Measurements from ENCODE around the gene SRMS.

DNA sequence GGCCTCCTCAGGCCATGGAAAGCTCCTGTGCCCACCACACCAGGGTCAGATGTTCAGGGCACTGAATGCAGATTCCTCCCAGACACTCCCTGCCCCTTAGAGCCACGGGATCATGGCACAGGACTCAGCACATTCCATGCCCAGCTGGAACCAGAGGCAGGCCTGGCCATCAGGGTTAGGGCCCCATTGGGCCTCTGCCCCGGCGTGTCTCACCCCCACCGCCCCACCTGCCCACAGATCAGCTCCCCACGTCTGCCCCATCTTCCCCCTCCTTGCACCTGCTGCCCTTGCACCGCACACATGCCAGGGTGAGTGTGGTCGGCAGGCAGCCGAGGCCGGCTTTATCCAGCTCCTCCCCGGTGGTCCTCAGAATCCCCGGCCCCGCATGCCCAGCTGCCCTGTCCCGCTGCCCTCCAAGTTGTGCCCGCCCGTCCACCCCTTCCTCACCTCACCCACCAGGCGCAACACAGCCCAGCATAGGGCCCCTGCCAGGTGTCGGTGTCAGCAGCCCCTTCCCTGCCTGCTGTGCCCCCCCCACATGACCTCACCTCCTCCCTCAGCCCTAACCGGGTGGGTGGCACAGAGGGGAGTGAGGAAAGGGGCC lies 2.2 kb upstream of the SRMS start:
- TF ChIP-seq, protein P1, sequence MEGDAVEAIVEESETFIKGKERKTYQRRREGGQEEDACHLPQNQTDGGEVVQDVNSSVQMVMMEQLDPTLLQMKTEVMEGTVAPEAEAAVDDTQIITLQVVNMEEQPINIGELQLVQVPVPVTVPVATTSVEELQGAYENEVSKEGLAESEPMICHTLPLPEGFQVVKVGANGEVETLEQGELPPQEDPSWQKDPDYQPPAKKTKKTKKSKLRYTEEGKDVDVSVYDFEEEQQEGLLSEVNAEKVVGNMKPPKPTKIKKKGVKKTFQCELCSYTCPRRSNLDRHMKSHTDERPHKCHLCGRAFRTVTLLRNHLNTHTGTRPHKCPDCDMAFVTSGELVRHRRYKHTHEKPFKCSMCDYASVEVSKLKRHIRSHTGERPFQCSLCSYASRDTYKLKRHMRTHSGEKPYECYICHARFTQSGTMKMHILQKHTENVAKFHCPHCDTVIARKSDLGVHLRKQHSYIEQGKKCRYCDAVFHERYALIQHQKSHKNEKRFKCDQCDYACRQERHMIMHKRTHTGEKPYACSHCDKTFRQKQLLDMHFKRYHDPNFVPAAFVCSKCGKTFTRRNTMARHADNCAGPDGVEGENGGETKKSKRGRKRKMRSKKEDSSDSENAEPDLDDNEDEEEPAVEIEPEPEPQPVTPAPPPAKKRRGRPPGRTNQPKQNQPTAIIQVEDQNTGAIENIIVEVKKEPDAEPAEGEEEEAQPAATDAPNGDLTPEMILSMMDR (IDR thresholded peaks at IDR 0.05) = no peak
- no peak for TF ChIP-seq POLR2AphosphoS5 (IDR thresholded peaks at IDR 0.05)
- no peak for TF ChIP-seq POLR2A (IDR thresholded peaks at IDR 0.05)
